GM12875 (cell line): ENCODE data around the gene TMSB10.

Source experiments
- H3K4me3 ChIP-seq: one replicate; pipeline ENCODE4 v1.5.1; 2011; ENCODE audit warnings: low read depth, low read length, control low read depth
- CTCF ChIP-seq: IDR thresholded peaks from 2 replicates; pipeline ENCODE4 v1.5.1; 2011; ENCODE audit warnings: low read depth, mild to moderate bottlenecking, control low read depth, inconsistent platforms, low read length, moderate library complexity, borderline replicate concordance; ENCODE audit not compliant: insufficient read depth

Gene TMSB10

GRCh38 chr2:84886791-84887190 lies 18.7 kb upstream of the TMSB10 start:
- H3K4me3 ChIP-seq = no peak overlapping the region
- TF ChIP-seq CTCF = no peak

GRCh38 chr2:84888401-84889276 lies 16.8 kb upstream of the TMSB10 start:
- no peak for TF ChIP-seq CTCF
- no peak overlapping the region for H3K4me3 ChIP-seq

GRCh38 chr2:84889332-84889731 lies 16.1 kb upstream of the TMSB10 start:
- no peak for TF ChIP-seq CTCF
- no peak overlapping the region for H3K4me3 ChIP-seq

- TF ChIP-seq CTCF = no peak
- H3K4me3 ChIP-seq = no peak overlapping the region
Observed at GRCh38 chr2:84891355-84892010, 14.0 kb upstream of the TMSB10 start.

- no peak for TF ChIP-seq CTCF
- no peak overlapping the region for H3K4me3 ChIP-seq
Observed at GRCh38 chr2:84894131-84894586, 11.3 kb upstream of the TMSB10 start.

- no peak for TF ChIP-seq CTCF
- no peak overlapping the region for H3K4me3 ChIP-seq
Observed at GRCh38 chr2:84894758-84895520, 10.5 kb upstream of the TMSB10 start.
